ENCODE data around the gene WNT4. TPM values are rescaled to one million over a fixed set of nuclear protein-coding genes. Genes with fewer than 3 reads are reported as not detected.

WNT4 gene
- total RNA-seq, 1 donor from 2014 or later = 0.19 TPM

- TF ChIP-seq CTCF (IDR thresholded peaks at IDR 0.05) = no peak
- peaks cover 20% of the 10 kb centered on the region for H3K4me1 Mint-ChIP-seq (ENCODE audit: unreplicated experiment)
- H3K27me3 Mint-ChIP-seq (ENCODE audit: unreplicated experiment) = no peaks in the 10 kb centered on the region
- no peak overlapping the region for H3K4me3 Mint-ChIP-seq (ENCODE audit: unreplicated experiment)
- H3K27ac Mint-ChIP-seq (ENCODE audit: unreplicated experiment) = no peak overlapping the region
- DNase-seq (ENCODE audit: extremely low spot score, unreplicated experiment) = no peak
- H3K9me3 Mint-ChIP-seq (ENCODE audit: unreplicated experiment) = no peaks in the 10 kb centered on the region
- H3K36me3 Mint-ChIP-seq (ENCODE audit: unreplicated experiment) = peaks cover 12% of the 10 kb centered on the region
These were observed 23.1 kb downstream of the WNT4 start for GRCh38 chr1:22119626-22120468.

GRCh38 chr1:22118291-22118992 lies 24.5 kb downstream of the WNT4 start:
- Mint-ChIP-seq H3K4me1 (ENCODE audit: unreplicated experiment) (peaks cover 20% of the 10 kb centered on the region), H3K9me3 (ENCODE audit: unreplicated experiment) (no peaks in the 10 kb centered on the region), H3K27ac (ENCODE audit: unreplicated experiment) (no peak overlapping the region), H3K4me3 (ENCODE audit: unreplicated experiment) (no peak overlapping the region), H3K27me3 (ENCODE audit: unreplicated experiment) (no peaks in the 10 kb centered on the region), H3K36me3 (ENCODE audit: unreplicated experiment) (peaks cover 12% of the 10 kb centered on the region)
- no peak for TF ChIP-seq CTCF (IDR thresholded peaks at IDR 0.05)
- DNase-seq (ENCODE audit: extremely low spot score, unreplicated experiment) = no peak

- Mint-ChIP-seq H3K9me3 (ENCODE audit: unreplicated experiment) (no peaks in the 10 kb centered on the region), H3K4me3 (ENCODE audit: unreplicated experiment) (no peak overlapping the region), H3K4me1 (ENCODE audit: unreplicated experiment) (peaks cover 20% of the 10 kb centered on the region), H3K27ac (ENCODE audit: unreplicated experiment) (no peak overlapping the region), H3K27me3 (ENCODE audit: unreplicated experiment) (no peaks in the 10 kb centered on the region), H3K36me3 (ENCODE audit: unreplicated experiment) (peaks cover 16% of the 10 kb centered on the region)
- no peak for TF ChIP-seq CTCF (IDR thresholded peaks at IDR 0.05)
- no peak for DNase-seq (ENCODE audit: extremely low spot score, unreplicated experiment)
These were observed 25.0 kb downstream of the WNT4 start for GRCh38 chr1:22117851-22118250.

- Mint-ChIP-seq H3K4me1 (ENCODE audit: unreplicated experiment) (peaks cover 15% of the 10 kb centered on the region), H3K27me3 (ENCODE audit: unreplicated experiment) (no peaks in the 10 kb centered on the region), H3K36me3 (ENCODE audit: unreplicated experiment) (peaks cover 16% of the 10 kb centered on the region), H3K27ac (ENCODE audit: unreplicated experiment) (no peak overlapping the region), H3K4me3 (ENCODE audit: unreplicated experiment) (no peak overlapping the region), H3K9me3 (ENCODE audit: unreplicated experiment) (no peaks in the 10 kb centered on the region)
- DNase-seq (ENCODE audit: extremely low spot score, unreplicated experiment) = no peak
- TF ChIP-seq CTCF (IDR thresholded peaks at IDR 0.05) = no peak
These were observed 25.7 kb downstream of the WNT4 start for GRCh38 chr1:22117238-22117637.

GRCh38 chr1:22115286-22115685 lies 27.6 kb downstream of the WNT4 start:
- H3K4me3 Mint-ChIP-seq (ENCODE audit: unreplicated experiment) = no peak overlapping the region
- peaks cover 16% of the 10 kb centered on the region for H3K36me3 Mint-ChIP-seq (ENCODE audit: unreplicated experiment)
- H3K9me3 Mint-ChIP-seq (ENCODE audit: unreplicated experiment) = no peaks in the 10 kb centered on the region
- peak overlapping the region; percentile 52 for H3K27ac Mint-ChIP-seq (ENCODE audit: unreplicated experiment)
- TF ChIP-seq CTCF (IDR thresholded peaks at IDR 0.05) = no peak
- DNase-seq (ENCODE audit: extremely low spot score, unreplicated experiment) = no peak
- H3K27me3 Mint-ChIP-seq (ENCODE audit: unreplicated experiment) = no peaks in the 10 kb centered on the region
- H3K4me1 Mint-ChIP-seq (ENCODE audit: unreplicated experiment) = peaks cover 10% of the 10 kb centered on the region

All from osteocyte (in vitro differentiated cells).